Dermis lymphatic vessel endothelial cell (primary cell): ENCODE measurements around the gene SPAST. TPM values are rescaled to one million over a fixed set of nuclear protein-coding genes. Genes with fewer than 3 reads are reported as not detected.

Source experiments
- total RNA-seq: library from RNA; depleted of rRNA; stranded (reverse); fragments of >200 nt; gene quantifications from 2 replicates; pipeline ENCODE4 v1.2.1, GENCODE V29; 2014

SPAST gene, protein sequence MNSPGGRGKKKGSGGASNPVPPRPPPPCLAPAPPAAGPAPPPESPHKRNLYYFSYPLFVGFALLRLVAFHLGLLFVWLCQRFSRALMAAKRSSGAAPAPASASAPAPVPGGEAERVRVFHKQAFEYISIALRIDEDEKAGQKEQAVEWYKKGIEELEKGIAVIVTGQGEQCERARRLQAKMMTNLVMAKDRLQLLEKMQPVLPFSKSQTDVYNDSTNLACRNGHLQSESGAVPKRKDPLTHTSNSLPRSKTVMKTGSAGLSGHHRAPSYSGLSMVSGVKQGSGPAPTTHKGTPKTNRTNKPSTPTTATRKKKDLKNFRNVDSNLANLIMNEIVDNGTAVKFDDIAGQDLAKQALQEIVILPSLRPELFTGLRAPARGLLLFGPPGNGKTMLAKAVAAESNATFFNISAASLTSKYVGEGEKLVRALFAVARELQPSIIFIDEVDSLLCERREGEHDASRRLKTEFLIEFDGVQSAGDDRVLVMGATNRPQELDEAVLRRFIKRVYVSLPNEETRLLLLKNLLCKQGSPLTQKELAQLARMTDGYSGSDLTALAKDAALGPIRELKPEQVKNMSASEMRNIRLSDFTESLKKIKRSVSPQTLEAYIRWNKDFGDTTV
- 27.3 and 36.5 TPM in 2 replicates for total RNA-seq

DNA sequence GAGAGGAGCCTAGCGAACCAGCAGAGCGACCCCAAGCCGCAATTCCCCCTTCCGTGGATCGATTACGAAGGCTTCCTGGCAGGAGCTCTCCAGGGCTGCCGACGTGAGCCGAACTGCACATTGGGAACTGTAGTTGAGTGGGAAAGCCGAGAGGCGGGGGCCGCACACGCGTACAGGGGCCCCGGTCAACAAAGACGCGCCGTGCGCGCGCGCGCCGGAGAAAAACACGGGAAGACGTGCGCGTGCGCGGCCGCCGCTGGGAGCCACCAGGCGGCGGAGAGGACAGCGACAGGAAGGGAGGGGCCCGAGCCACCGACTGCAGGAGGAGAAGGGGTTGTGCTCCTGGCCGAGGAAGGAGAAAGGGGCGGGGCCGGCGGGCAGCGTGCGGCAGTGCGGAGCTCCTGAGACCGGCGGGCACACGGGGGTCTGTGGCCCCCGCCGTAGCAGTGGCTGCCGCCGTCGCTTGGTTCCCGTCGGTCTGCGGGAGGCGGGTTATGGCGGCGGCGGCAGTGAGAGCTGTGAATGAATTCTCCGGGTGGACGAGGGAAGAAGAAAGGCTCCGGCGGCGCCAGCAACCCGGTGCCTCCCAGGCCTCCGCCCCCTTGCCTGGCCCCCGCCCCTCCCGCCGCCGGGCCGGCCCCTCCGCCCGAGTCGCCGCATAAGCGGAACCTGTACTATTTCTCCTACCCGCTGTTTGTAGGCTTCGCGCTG is at the start of gene SPAST:
Gene SPAST (plus strand): TSS at position 247 of the 711 bp plus-strand sequence. CDS start 276 bp downstream, at position 523.

DNA sequence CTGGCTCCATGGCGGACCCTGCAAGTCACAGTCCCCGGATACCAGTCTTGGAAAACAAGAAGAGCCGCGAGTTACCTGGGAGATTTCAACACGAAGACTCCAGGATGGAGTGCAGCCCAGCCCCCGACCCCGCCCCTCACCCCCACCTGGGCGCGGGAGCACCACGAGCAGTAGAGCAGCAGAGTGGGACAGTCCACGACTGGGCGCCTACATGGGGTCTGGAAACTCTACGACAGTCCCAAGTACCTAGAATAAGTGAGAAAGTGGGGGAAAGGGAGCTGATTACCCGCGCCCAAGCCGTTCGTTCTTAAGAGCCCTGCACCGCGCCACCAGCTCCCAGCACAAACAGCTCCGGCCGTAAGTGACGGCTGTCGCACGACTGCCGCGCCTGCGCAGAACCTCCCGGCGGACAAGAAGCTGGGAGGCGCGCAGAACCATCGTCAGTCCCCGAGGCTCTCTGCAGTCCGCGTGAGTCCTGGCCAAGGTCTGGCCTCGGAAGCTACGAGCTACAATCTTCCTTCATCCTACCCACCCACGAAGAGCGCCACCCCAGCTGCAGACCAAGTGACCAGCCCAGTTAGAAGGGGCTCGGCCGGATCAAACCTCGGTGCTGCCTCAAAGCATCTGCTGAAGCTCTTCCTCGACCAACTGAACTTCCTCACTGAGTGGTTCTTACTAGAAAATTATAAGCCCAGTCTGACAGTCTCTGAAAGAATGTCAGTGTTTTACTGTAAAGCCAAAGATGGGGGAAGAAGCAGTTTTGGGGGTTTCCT is 23.7 kb upstream of the SPAST start, which contains the start of gene DPY30:
Gene DPY30 (minus strand): TSS at position 359 of the 773 bp plus-strand sequence. CDS start 349 bp downstream, at position 10.

Other genes with a start within 250 kb of the SPAST start
- gene MEMO1, start 52.5 kb upstream of the SPAST start, total RNA-seq: 33.9 and 37.2 TPM in 2 replicates
- gene DPY30, start 23.8 kb upstream of the SPAST start, total RNA-seq: 52.3 and 61.0 TPM in 2 replicates
- 19.8 and 21.7 TPM in 2 replicates for gene SLC30A6, start 102.3 kb downstream of the SPAST start, total RNA-seq
- not detected in 2 replicates for gene NLRC4, start 201.3 kb downstream of the SPAST start, total RNA-seq
- gene YIPF4, start 214.3 kb downstream of the SPAST start, total RNA-seq: 12.7 and 14.2 TPM in 2 replicates